ENCODE data around the gene RAB11FIP4.

DNA sequence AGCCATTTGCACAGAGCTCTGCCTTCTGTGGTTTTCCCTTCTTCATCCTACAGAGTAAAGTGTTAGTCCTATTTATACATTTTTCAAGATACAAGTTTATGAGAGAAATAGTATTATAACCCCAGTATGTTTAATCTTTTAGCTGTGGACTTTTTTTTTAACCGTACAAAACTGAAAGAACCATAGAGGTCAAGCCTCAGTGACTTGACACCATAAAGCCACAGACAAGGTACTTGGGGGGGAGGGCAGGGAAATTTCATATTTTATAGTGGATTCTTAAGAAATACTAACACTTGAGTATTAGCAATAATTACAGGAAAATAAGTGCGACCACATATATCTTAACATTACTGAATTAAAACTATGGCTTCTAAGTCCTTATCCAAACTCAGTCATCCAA lies 17.0 kb upstream of the RAB11FIP4 start:
- TF ChIP-seq, protein P1, sequence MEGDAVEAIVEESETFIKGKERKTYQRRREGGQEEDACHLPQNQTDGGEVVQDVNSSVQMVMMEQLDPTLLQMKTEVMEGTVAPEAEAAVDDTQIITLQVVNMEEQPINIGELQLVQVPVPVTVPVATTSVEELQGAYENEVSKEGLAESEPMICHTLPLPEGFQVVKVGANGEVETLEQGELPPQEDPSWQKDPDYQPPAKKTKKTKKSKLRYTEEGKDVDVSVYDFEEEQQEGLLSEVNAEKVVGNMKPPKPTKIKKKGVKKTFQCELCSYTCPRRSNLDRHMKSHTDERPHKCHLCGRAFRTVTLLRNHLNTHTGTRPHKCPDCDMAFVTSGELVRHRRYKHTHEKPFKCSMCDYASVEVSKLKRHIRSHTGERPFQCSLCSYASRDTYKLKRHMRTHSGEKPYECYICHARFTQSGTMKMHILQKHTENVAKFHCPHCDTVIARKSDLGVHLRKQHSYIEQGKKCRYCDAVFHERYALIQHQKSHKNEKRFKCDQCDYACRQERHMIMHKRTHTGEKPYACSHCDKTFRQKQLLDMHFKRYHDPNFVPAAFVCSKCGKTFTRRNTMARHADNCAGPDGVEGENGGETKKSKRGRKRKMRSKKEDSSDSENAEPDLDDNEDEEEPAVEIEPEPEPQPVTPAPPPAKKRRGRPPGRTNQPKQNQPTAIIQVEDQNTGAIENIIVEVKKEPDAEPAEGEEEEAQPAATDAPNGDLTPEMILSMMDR (IDR thresholded peaks at IDR 0.05), result no peak
- TF ChIP-seq EP300 (IDR thresholded peaks at IDR 0.05), result no peak
- TF ChIP-seq POLR2A (IDR thresholded peaks at IDR 0.05), result no peak
